Measurements from ENCODE around the gene VANGL2. TPM values are rescaled to one million over a fixed set of nuclear protein-coding genes. Genes with fewer than 3 reads are reported as not detected.

Gene VANGL2
- total and polyA plus RNA-seq, 9 of the 15 experiments (the other 6 are each of a cell fraction or from before 2014, with no cell fraction given), result 0.28 to 4.0 (median 0.98) TPM

- no peak for TF ChIP-seq RBBP5 (IDR thresholded peaks at IDR 0.05; ENCODE audit: borderline replicate concordance, insufficient read depth, low read length, poor library complexity, severe bottlenecking)
- no peak for TF ChIP-seq ELF4 (CRISPR knock-in tag; IDR thresholded peaks at IDR 0.05)
- no peak for TF ChIP-seq ILK (tag; IDR thresholded peaks at IDR 0.05; ENCODE audit: borderline replicate concordance, low read depth)
- no peak for TF ChIP-seq MLLT1 (IDR thresholded peaks at IDR 0.05)
- no peak for TF ChIP-seq NFIX (CRISPR knock-in tag; IDR thresholded peaks at IDR 0.05; ENCODE audit: low read depth)
- TF ChIP-seq SMAD4 (CRISPR knock-in tag; conservative IDR thresholded peaks at IDR 0.05), result no peak
- TF ChIP-seq BMI1 (IDR thresholded peaks at IDR 0.05; ENCODE audit: low read length), result no peak
- no peak for TF ChIP-seq TRIM25 (IDR thresholded peaks at IDR 0.05; ENCODE audit: borderline replicate concordance)
- no peak for TF ChIP-seq ZKSCAN1 (IDR thresholded peaks at IDR 0.05; ENCODE audit: low read depth, low read length)
These were observed 53.1 kb downstream of the VANGL2 start (continued) for GRCh38 chr1:160453443-160453842.

All from K562 (cell line).